GM19468 (cell line): Measurements from ENCODE around the gene PAQR5.
"Not testable (repeated sequence)": the region's sequence is repeated elsewhere in the genome, so short reads cannot be mapped to it uniquely, and the experiment has no call there.

Source experiments
- ATAC-seq: cut with Tn5 transposase; IDR thresholded peaks from one replicate; pipeline ENCODE4 v1.9.1; 2021; ENCODE audit warnings: mild to moderate bottlenecking, moderate library complexity, moderate number of reproducible peaks; ENCODE audit not compliant: unreplicated experiment; ENCODE audit errors: extremely low read depth

PAQR5 gene

DNA sequence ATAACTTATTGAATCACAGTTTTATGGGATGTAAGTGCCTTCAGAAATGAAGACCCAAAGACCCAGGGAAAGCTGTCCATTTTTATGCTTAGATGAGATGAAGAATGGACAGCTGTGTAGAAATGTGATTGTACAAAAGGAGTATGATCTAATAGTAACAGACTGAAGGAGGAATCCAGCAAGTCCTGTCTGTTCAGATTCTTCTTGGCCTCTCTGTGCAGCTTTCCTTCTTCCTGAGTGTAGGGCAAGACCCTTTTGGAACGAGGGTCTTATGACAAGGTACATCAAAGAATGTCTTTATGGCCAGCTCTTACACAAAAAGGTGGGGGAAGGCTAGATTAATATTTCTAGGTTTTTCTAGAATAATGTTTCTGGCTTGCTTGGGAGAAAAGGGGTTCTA, 114.0 kb downstream of the PAQR5 start:
- ATAC-seq = no peak

- peak; percentile 82 for ATAC-seq
Measured at GRCh38 chr15:69413822-69414700, 115.3 kb downstream of the PAQR5 start, which contains the start of gene KIF23. Gene KIF23 (plus strand): TSS chr15:69414349. CDS start chr15:69414466, 117 bp downstream.

DNA sequence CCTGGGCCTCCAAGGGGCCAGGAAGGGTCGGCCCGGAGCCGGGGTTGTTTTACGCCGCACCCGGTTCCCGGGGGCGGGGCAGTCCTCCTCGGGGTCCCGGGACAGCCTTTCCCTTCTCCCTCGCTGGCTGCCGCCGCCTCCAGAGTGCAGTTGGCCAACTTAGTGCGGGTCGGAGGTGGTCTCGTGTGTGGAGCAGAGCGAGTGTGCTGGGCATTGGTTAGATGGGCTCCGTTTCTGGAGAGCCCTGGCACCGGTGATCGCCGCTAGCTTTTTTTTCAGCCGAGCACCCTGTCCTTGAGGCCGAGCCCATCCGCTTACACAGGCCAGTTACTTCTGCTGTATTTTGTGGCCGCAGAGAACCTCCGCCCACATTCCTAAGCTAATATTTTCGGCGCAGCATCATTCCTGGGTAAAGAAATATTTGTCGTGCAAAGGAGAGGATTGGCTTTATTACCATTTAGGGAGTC, 116.0 kb downstream of the PAQR5 start:
- ATAC-seq = no peak

- ATAC-seq = no peak
Measured at GRCh38 chr15:69415381-69415780, 116.7 kb downstream of the PAQR5 start.

- no peak for ATAC-seq
Measured at GRCh38 chr15:69417581-69417980, 118.9 kb downstream of the PAQR5 start.

DNA sequence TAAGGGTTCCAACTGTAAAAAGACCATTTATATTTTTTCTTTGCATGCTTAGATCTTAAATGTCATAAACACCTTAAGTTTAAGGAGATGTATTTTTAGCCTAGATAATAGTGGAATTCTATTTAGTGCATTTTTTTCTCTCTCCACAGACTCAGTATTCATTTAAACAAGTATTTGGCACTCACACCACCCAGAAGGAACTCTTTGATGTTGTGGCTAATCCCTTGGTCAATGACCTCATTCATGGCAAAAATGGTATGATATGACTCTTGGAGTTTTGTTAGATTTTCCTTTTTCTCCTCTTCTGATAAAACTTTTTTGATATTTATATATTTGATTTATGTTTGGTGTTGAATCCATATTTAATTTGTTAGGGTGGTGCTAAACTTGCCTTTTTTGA, 122.8 kb downstream of the PAQR5 start:
- no peak for ATAC-seq

GRCh38 chr15:69422336-69422895, 123.7 kb downstream of the PAQR5 start:
- no peak for ATAC-seq

- no peak for ATAC-seq
Measured at GRCh38 chr15:69424001-69424400, 125.3 kb downstream of the PAQR5 start.

- no peak for ATAC-seq
Measured at GRCh38 chr15:69424748-69425413, 126.2 kb downstream of the PAQR5 start.

GRCh38 chr15:69433831-69434230, 135.1 kb downstream of the PAQR5 start:
- ATAC-seq = no peak

DNA sequence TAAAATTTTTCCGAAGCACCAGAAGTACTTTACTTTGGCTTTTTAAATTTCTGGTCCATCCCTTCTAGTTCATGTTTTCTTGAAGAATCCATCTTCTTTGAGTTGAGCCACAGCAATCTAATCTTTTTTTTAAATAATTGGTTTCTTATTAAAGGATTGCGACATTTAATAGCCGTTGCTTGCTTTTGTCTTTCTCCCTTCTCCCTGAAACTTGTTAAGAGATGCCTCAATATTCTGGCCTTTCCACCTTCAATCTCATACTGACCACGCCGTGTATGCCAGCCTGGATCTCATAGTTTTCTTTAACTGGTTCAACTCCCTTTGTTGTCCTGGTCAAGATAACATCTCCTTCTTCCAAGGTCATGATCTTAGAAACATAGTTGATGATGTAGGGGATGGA, 135.5 kb downstream of the PAQR5 start:
- ATAC-seq = no peak

DNA sequence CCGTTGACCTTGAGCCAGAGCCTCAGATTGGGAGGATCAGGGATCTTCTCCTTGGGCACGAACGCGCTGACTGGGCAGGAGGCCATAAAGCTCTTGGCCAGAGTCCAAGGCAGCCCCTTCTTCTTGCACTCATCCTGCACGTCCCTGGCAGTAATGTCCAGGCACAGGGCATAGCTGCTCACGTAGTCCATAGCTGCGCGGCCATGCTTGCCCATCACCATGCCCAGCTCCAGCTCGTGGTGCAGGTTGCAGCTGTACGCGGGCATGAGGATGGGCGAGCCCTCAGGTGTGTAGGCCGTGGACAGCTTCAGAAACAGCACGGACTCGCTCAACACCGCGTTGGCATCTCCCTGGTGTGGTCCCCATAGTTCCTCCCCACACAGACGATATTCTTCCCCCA, 136.0 kb downstream of the PAQR5 start:
- ATAC-seq = no peak

- no peak for ATAC-seq
Measured at GRCh38 chr15:69435985-69436384, 137.3 kb downstream of the PAQR5 start.

- ATAC-seq = no peak
Measured at GRCh38 chr15:69436951-69437350, 138.2 kb downstream of the PAQR5 start.

DNA sequence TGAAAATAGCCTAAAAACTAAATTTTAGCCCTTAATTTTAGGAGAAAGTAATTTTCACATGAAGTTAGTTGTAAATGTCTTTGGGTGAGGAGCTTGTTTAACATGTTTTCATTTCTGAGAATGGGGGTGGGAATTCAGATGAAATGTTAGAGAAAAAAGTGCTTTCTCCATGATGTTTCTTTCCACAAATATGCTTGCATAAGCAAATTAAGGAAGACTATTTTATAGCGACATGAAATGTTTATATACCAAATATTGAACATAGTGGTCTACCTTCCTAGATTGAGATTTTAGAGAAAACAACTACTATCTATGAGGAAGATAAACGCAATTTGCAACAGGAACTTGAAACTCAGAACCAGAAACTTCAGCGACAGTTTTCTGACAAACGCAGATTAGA, 140.9 kb downstream of the PAQR5 start:
- ATAC-seq = no peak

DNA sequence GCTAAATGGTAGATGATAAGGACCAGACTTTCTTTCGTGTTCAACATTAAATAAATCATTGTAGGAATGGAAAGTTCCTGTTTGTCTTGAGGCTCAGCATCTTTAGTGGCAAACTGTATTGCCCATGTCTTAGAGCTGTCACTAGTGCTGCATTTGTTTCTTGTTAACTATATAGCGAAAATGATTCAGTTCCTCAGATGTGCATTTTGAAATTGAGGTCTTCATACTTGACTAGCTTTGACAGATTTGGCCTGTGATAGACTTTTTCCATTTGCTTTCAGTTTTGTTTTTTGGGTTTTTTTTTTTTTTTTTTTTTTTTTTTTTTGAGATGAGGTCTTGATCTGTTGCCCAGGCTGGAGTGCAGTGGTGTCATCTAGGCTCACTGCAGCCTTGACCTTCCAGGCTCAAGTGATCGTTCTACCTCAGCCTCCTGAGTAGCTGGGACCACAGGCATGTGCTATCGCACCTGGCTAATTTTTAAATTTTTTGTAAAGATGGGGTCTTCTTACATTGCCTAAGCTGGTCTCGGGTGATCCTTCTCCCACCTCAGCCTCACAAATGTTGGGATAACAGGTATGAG, 144.4 kb downstream of the PAQR5 start:
- no peak for ATAC-seq

- no peak for ATAC-seq
Measured at GRCh38 chr15:69444686-69445085, 146.0 kb downstream of the PAQR5 start.

GRCh38 chr15:69446953-69447352, 148.2 kb downstream of the PAQR5 start:
- ATAC-seq = no peak

DNA sequence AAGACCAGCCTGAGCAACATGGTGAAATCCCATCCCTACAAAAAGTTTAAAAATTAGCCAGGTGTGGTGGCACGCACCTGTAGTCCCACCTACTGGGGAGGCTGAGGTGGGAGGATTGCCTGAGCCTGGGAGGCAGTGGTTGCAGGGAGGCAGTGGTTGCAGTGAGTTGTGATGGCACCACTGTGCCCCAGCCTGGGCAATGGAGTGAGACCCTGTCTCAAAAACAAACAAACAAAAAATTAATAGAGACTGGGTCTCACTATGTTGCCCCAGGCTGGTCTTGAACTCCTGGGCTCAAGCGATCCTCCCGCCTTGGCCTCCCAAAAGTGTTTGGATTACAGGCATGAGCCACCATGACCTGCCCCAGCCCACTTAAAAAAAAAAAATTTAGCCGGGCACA, 151.5 kb downstream of the PAQR5 start:
- ATAC-seq = not testable (repeated sequence)

GRCh38 chr15:69450968-69451695, 152.4 kb downstream of the PAQR5 start:
- ATAC-seq = no peak
